Right atrium auricular region (tissue), 2 donors: ENCODE data around the gene ADISSP. TPM values are rescaled to one million over a fixed set of nuclear protein-coding genes. Genes with fewer than 3 reads are reported as not detected.

Experiments
- DNase-seq: peaks from one replicate; pipeline ENCODE4 v3.0.0-alpha.2; 2019; ENCODE audit warnings: low spot score
- H3K27ac ChIP-seq, 2 donors: fragments of 200-600 bp; sonication (generic); 1 replicate in 1 of 2; 2 replicates in 1 of 2; pipeline ENCODE4 v1.5.1; 2016 to 2019
- H3K27me3 ChIP-seq, 2 donors: fragments of 200-600 bp; sonication (generic); one replicate each; pipeline versions ENCODE4 v1.5.1 to v1.6.0; 2017 to 2019
- H3K36me3 ChIP-seq: fragments of 200-600 bp; sonication (generic); one replicate; pipeline ENCODE4 v1.5.1; 2016
- H3K4me1 ChIP-seq, 2 donors: fragments of 200-600 bp; sonication (generic); one replicate each; pipeline versions ENCODE4 v1.5.1 to v1.6.0; 2017 to 2019
- H3K4me3 ChIP-seq, 2 donors: fragments of 200-600 bp; sonication (generic); 1 replicate in 1 of 2; 2 replicates in 1 of 2; pipeline ENCODE4 v1.5.1; 2017 to 2019; ENCODE audit warnings: mild to moderate bottlenecking in 1 of 2, moderate library complexity in 1 of 2
- H3K9me3 ChIP-seq, 2 donors: fragments of 200-600 bp; sonication (generic); one replicate each; pipeline ENCODE4 v1.5.1; 2019
- CTCF ChIP-seq, 2 donors: fragments of 200-600 bp; sonication (generic); IDR thresholded peaks; one replicate each; pipeline ENCODE4 v1.5.1; 2019; ENCODE audit warnings: antibody characterized with exemption in 2 of 2
- total RNA-seq, 2 donors: library from RNA; depleted of rRNA; stranded (reverse); fragments of >200 nt; gene quantifications; one replicate each; pipeline ENCODE4 v1.1.0, GENCODE V29; 2016

The ADISSP gene
- total RNA-seq, 2 donors from 2014 or later: 10.8 to 11.2 TPM

DNA sequence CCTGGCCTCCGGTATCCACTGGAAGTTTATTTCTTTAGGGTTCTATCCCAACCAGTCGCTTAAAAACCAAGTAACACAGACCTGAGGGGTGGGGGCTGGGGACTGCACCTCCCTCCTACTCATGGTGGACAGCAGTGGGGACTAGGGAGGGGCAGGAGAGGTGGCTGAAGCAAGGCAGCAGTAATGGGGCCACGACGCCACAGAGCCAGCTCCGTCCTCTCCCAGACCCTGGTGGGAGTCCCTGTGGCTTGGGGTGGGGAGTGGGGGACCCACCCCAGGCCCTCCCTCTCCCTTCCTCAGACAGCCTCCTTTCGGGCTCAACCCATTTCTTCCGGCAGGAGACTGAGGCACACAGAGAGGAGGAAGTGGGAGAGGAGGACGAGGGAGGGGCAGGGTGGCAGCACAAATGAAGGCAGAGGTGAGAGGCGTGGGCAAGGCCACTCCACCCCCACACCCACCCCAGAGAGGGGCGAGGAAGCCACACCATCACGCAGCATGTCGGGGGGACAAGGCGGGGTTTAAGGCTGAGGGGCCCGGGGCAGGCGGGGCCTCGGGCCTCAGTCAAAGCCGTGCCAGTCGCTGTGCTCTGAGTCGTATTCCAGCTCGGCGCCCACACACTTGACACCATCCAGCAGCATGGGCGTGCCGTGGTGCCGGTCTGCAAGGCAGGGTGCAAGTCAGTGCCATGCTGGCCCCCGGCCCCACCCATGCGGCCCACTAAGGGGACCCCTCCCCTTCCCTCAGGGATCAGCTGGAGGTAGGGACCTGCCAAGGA is 13.9 kb downstream of the ADISSP start:
- TF ChIP-seq CTCF (IDR thresholded peaks at IDR 0.05): no peak
- Histone ChIP-seq H3K4me3 (no peak overlapping the region), H3K27me3 (no peaks in the 10 kb centered on the region), H3K27ac (no peak overlapping the region), H3K9me3 (no peaks in the 10 kb centered on the region), H3K4me1 (peaks cover 0 to 29% of the 10 kb centered on the region in 2 donors), H3K36me3 (no peaks in the 10 kb centered on the region)
- no peak for DNase-seq

- H3K27ac ChIP-seq: no peak overlapping the region
- no peaks in the 10 kb centered on the region for H3K36me3 ChIP-seq
- DNase-seq: peak; percentile 73
Observed at GRCh38 chr20:3753098-3753497, 14.5 kb downstream of the ADISSP start.

GRCh38 chr20:3752386-3752759 is 15.2 kb downstream of the ADISSP start:
- TF ChIP-seq CTCF (IDR thresholded peaks at IDR 0.05): no peak
- no peak for DNase-seq
- Histone ChIP-seq H3K27me3 (no peaks in the 10 kb centered on the region), H3K9me3 (no peaks in the 10 kb centered on the region), H3K4me3 (peak overlapping the region; percentile 24 to 39), H3K27ac (peak overlapping the region in 1 of 2 donors; percentile 25), H3K4me1 (peaks cover 0 to 29% of the 10 kb centered on the region in 2 donors), H3K36me3 (no peaks in the 10 kb centered on the region)

More at GRCh38 chr20:3753098-3753497, 14.5 kb downstream of the ADISSP start:
- H3K4me1 ChIP-seq: peaks cover 0 to 29% of the 10 kb centered on the region in 2 donors
- H3K9me3 ChIP-seq: no peaks in the 10 kb centered on the region
- H3K27me3 ChIP-seq: no peaks in the 10 kb centered on the region
- no peak overlapping the region for H3K4me3 ChIP-seq
- TF ChIP-seq CTCF (IDR thresholded peaks at IDR 0.05): peak; percentile 49 to 81

GRCh38 chr20:3751675-3752385 is 15.7 kb downstream of the ADISSP start:
- no peaks in the 10 kb centered on the region for H3K9me3 ChIP-seq
- H3K27ac ChIP-seq: peak overlapping the region in 1 of 2 donors; percentile 25
- peak overlapping the region; percentile 24 to 39 for H3K4me3 ChIP-seq
- no peak for DNase-seq
- no peaks in the 10 kb centered on the region for H3K36me3 ChIP-seq
- no peak for TF ChIP-seq CTCF (IDR thresholded peaks at IDR 0.05)
- H3K27me3 ChIP-seq: no peaks in the 10 kb centered on the region
- peaks cover 0 to 29% of the 10 kb centered on the region in 2 donors for H3K4me1 ChIP-seq

DNA sequence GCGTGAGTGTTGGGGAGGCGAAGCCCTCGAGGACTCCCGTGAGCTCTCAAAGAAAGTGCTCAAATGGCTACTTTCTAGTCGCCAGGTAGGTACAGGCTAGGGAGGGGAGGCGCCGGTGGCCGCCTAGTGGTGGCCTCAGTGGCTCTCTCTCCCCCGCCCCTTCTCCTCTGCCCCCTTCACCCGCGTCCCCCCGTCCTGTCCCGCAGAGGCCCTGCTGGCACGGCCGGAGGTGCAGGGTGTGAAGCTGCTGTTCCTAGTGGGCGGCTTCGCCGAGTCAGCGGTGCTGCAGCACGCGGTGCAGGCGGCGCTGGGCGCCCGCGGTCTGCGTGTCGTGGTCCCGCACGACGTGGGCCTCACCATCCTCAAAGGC is 16.3 kb downstream of the ADISSP start:
- H3K27ac ChIP-seq: no peak overlapping the region
- H3K27me3 ChIP-seq: no peaks in the 10 kb centered on the region
- TF ChIP-seq CTCF (IDR thresholded peaks at IDR 0.05): no peak
- H3K4me1 ChIP-seq: peaks cover 0 to 29% of the 10 kb centered on the region in 2 donors
- no peaks in the 10 kb centered on the region for H3K9me3 ChIP-seq
- H3K36me3 ChIP-seq: no peaks in the 10 kb centered on the region
- peak overlapping the region in 1 of 2 donors; percentile 39 for H3K4me3 ChIP-seq
- DNase-seq: no peak
